HG03520 (cell line): ENCODE results near the gene RRP36.

Experiments
- ATAC-seq: cut with Tn5 transposase; IDR thresholded peaks from one replicate; pipeline ENCODE4 v1.9.1; 2021; ENCODE audit warnings: mild to moderate bottlenecking, moderate library complexity; ENCODE audit not compliant: unreplicated experiment

Gene RRP36

DNA sequence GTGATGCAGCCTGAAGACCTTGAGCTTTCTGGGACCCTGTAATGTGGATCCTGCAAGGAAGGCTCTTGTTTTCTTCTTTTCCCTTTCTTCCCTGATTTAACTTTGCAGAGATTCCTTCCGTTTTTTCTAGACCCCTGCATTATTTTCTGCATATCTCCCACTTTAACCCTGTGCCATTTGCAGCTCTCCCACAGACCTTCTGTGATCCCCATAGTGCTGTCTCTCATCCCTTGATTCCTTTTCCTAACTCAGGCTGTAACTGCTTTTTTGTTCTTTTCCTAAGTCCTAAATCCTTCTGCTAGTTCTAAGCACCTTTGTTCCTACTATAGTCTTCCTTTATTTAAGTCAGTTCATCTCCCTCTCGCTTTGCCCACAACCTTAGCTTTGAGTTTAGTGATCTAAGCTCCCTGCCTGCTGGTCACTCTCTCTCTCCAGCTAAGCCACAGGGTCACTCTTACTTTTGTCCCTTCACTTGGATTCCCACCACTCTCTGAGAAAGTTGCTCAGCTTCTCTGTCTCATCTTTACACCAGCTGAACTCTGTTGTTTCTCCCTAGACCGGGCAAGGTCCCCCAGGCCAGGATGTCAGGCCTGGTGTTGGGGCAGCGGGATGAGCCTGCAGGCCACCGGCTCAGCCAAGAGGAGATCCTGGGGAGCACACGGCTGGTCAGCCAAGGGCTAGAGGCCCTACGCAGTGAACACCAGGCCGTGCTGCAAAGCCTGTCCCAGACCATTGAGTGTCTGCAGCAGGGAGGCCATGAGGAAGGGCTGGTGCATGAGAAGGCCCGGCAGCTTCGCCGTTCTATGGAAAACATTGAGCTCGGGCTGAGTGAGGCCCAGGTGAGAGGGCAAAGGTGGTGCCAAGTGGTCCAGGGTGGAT, 39.6 kb downstream of the RRP36 start:
- no peak for ATAC-seq

DNA sequence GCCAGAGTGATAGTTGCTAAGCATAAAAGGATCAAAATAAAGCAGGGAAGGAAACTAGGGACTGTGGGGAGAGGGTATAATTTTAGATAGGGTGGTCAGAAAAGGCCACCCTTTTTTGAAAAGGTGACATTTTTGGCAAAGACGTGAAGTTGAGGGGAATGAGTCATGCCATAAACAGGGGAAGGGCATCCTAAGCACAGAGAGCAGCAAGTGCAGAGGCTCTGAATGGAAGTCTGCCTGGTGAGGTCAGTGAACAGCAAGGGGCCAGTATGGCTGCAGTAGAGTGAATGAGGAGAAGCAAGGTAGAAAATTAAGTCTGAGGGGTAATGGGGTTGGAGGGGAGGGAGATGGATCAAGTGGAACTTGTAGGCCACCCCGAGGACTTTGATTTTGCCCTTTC, 40.4 kb downstream of the RRP36 start:
- ATAC-seq: no peak

DNA sequence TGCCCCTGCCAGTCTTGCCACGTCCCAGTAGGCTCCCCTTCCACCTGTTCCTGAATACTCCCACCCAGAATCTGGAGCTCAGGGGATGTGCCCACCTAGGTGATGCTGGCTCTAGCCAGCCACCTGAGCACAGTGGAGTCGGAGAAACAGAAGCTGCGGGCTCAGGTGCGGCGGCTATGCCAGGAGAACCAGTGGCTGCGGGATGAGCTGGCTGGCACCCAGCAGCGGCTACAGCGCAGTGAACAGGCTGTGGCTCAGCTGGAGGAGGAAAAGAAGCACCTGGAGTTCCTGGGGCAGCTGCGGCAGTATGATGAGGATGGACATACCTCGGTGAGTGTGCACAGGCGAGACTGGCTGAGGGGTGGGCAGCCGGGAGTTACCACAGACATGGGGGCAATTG, 41.4 kb downstream of the RRP36 start:
- ATAC-seq: no peak

DNA sequence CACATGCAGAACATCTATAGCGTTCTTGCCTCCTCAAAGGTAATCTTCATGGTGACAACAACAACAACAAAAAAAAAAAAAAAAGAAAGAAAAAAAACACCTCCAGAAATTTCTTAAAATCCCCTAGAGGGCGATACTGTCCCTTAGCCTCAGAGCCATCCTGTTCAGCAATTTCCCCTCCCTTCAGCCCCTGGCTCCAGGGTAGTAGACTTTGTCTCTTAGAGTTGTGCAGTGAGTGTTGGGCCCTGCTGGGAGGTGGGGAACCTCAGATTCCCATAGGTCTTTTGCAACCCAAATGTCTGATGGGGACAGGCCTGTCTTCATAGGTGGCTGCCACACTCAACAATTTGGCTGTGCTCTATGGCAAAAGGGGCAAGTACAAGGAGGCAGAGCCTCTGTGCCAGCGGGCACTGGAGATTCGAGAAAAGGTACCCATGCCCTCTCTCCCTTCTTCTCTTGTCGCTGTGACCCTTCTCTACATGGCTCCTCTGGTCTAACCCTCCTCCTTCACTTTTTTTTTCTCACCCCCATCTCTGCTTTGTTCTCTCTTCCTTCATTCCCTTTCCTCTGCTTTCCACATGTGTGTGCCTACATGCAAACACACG, 48.7 kb downstream of the RRP36 start:
- no peak for ATAC-seq

DNA sequence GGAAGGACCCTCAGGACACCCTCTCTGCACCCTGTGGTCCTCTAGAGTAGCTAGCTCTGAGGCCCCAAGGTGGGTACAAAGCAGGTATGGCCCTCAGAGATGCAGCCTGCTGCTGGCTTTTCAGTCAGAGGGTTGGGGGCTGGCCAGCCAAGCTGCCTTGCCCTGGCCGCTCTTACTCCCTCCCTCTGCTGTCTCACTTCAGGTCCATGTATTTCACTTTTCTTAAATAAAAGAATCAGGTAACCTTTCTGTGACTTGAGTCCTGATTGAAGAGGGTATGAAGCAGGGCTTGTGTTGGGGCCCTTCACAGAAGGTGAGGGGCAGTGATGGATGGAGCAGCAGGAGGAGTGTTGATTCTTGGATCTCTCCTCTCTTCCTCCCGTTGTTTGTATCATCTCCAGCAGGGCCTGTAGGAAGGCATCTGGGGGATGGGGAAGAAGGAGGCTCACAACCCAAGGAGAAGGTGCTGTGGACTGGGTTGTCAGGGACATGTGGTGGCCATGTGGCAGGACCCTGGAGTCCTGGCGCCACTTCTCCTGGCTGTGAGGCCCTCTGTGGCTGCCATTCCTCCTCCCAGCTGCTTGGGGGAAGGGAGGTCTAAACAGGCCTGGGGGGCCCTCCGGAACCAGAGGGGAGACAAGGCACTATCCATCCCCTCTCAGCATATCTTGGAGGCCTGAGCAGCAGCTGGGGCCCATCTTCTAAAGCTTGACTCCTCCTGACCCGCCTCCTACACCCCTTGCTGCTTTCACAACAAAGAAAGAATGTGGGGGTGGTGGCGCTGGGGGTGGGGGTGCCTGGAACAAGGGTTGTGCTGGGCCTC, 53.6 kb downstream of the RRP36 start:
- ATAC-seq: no peak

DNA sequence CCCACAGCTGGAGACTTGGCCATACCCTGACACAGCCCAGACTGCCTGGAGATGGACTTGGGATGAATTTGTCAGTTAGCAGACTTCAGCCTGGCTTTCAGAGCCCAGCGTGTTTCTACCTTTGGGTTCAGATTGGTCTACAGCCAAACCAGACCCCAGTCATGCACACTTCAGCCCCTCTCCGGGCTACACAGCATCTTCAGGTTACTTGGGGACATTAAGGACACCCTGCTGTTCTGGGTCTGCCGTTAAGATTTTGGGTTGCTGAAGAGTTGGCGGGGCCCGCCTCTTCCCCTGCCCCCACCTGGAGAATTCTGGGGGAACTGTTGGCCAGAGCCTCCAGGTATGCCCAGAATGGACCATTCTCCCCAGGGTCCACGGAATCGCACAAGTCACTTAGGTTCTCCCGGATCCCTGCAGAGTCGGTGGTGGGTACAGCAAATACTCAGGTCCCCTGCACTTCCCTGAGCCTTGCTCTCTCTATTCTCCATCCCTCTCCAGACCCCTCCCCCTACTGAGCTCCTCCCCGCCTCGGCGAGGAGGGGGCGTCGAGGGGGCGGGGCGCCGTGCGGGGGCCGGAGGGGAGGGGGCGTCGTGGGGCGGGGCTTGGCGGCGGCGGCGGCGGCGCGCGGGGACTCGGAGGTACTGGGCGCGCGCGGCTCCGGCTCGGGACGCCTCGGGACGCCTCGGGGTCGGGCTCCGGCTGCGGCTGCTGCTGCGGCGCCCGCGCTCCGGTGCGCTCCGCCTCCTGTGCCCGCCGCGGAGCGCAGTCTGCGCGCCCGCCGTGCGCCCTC, 54.4 kb downstream of the RRP36 start, which contains the start of gene PTK7:
Gene PTK7, plus strand, starts transcription at position 645 of the 794 bp plus-strand sequence. CDS start 175 bp downstream, outside the sequence.
- no peak for ATAC-seq

DNA sequence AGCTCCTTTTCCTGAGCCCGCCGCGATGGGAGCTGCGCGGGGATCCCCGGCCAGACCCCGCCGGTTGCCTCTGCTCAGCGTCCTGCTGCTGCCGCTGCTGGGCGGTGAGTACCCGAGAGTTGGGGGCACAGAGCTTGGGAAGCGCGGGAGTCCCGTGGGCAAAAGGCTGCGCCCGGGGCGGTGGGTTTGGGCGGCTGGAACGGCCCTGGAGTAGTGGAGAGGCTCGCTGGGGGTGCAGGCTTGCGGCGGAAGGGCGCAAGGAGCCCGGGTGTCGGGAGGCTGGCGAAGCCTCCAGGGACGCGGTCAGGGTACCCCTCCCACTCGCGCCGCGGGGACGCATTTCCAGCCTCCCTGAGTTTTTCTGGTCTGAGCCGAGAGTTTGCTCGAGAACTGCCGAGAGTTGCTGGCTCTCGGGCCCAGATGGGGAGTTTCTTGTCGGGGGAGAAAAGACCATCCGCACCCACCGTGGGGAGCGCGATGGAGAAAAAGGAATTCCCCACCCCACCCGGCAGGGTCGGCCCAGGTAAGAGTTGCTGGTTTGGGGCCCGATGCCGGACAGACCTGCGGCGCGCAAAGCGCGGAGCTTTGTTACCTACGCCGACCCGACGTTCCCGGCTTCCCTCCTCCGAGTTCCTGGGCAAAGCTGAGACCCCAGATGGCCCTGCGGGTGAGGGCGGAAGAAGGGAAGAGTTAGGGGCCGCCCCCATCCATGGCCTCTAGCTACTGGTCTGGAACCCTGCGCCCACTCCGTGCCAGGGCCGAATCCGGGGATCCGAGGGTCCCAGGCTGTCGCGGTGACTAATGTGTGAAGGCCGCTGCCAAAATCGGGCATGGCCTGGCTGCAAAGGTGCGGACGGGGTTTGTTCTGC, 55.3 kb downstream of the RRP36 start:
- no peak for ATAC-seq

DNA sequence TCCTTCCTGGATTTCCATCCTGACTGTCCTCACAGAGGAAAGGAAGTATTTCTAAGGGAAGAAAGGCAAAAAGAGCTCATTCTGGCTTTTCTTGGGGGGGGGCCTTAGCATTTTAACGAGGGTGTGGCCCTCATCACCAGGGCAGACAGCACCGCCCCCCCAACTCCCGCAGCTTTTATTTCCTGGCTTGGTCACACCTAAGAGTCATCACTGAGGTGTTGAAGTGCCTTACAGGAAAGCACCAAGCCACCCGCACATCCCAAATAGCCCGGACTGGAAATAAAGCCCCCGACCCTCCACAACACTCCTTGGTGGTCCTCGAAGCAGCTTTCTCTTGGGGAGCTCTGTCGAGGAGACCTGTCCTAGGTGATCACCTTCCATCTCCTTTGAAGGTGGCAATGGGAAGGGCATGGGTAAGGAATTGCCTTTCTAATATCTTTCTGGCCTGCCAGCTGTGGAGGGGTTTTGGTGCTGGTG, 55.9 kb downstream of the RRP36 start:
- no peak for ATAC-seq

DNA sequence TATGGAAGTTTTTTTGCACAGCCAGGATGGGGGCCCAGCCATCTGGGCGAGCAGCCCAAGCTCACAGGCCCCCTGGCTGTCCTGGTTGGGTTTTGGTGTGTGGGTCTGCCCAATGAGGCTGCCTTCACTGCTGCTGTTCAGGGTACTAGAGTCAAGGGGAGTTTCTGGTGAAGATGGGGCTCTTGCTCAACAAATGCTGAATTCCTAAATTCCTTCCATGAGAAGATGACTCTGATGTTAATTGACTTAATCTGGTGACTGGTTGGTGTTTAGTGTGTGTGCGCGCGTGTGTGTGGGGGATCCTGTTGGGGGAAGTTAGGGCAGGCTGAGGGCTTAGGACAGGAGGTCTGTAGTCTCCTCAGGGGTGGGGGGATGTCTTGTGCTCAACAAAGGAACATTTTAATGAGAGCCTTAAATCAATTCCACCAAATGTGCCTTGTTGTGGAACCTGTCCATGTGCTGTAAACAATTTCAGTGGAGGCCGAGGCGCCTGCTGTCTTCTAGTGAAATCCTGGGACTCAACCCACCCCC, 56.6 kb downstream of the RRP36 start:
- no peak for ATAC-seq

DNA sequence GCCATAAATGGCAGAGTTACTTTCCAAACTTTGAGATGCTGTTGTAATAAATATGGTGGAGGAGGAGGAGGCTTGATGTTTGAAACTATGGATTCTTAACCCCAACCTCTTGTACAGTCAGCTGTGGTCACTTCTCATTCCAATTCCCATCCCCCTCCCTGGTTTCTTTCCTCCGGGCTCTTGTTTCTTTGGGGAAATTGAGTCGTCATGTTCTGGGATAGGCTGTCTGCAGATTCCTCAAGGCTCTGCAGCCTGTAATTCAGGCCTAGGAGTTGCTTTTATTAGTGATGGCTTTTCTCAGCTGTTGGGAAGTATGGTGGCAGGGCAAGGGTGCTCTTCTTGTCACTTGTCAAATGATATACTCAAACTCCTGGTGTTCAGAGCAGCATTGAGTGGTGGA, 57.3 kb downstream of the RRP36 start:
- ATAC-seq: no peak
